ENCODE results near the gene TEX10. TPM values are rescaled to one million over a fixed set of nuclear protein-coding genes. Genes with fewer than 3 reads are reported as not detected.

Gene TEX10
- 29.3 and 35.9 TPM in 2 replicates for total RNA-seq

DNA sequence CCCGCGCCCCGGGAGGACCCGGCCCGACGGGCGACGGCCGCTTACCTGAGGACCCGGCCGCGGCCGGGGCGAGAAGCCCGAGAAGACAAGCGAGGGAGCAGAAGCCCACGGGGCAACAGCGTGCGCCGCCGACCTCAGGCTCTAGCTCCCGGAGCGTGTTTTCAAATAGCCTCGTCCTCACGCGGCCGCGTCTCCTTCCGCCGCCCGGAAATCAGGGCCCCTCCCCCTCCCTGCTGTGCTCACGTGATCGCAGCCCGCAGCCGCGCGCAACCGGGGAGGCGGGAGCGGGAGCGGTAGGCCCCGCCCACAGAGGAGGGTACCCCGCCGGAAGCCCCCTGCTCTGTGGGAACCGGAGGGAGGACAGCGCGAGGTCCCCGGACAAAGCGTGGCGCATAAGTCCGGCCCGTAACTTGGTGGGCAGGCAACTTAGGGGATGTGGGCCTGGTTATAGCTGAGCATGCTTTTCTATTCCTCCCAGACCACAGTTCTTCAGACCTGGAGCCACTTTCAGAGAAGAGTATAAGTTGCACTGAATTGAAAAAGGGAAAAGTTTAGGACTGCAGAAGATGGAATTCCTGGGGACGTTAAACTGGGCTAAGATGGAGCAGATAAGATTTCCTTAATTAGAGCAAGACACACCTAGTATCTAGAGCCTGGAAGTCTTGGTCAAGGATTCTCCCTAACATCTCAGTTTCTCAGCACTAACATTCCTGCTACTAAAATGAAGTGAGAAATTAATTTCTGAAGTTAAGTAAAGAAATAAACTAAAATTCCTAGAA is at the start of gene TEX10:
Gene TEX10 (minus strand): TSS at position 216 of the 779 bp plus-strand sequence. CDS start 3,579 bp downstream, outside the sequence.
- TF ChIP-seq, protein P1, sequence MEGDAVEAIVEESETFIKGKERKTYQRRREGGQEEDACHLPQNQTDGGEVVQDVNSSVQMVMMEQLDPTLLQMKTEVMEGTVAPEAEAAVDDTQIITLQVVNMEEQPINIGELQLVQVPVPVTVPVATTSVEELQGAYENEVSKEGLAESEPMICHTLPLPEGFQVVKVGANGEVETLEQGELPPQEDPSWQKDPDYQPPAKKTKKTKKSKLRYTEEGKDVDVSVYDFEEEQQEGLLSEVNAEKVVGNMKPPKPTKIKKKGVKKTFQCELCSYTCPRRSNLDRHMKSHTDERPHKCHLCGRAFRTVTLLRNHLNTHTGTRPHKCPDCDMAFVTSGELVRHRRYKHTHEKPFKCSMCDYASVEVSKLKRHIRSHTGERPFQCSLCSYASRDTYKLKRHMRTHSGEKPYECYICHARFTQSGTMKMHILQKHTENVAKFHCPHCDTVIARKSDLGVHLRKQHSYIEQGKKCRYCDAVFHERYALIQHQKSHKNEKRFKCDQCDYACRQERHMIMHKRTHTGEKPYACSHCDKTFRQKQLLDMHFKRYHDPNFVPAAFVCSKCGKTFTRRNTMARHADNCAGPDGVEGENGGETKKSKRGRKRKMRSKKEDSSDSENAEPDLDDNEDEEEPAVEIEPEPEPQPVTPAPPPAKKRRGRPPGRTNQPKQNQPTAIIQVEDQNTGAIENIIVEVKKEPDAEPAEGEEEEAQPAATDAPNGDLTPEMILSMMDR (IDR thresholded peaks at IDR 0.05; ENCODE audit: extremely low read depth, low read depth, low read length) = no peak
- H3K4me1 ChIP-seq (ENCODE audit: insufficient read depth, low read length) = peaks cover 9% of the 10 kb centered on the region
- peak within 1 kb of the TSS; percentile 92 for H3K4me3 ChIP-seq (ENCODE audit: insufficient read depth, low read length)
- H4K20me1 ChIP-seq (ENCODE audit: insufficient read depth, low read length) = peaks cover 23% of the 10 kb centered on the region
- peak within 1 kb of the TSS; percentile 80 for H3K27ac ChIP-seq (ENCODE audit: low read depth, low read length)
- peak within 1 kb of the TSS; percentile 95 for H2AFZ ChIP-seq (ENCODE audit: low read length)
- no peaks in the 10 kb centered on the region for H3K36me3 ChIP-seq (ENCODE audit: insufficient read depth, low read length)
- no peaks in the 10 kb centered on the region for H3K9me3 ChIP-seq (ENCODE audit: low read depth, low read length)
- DNase-seq (ENCODE audit: insufficient read length, low spot score, missing footprints) = peak; percentile 96
- peak within 1 kb of the TSS; percentile 83 for H3K4me2 ChIP-seq (ENCODE audit: insufficient read depth, low read length)
- no peaks in the 10 kb centered on the region for H3K27me3 ChIP-seq (ENCODE audit: insufficient read depth, low read length)
- peaks cover 47% of the 10 kb centered on the region for H3K79me2 ChIP-seq (ENCODE audit: insufficient read depth, low read length)

DNA sequence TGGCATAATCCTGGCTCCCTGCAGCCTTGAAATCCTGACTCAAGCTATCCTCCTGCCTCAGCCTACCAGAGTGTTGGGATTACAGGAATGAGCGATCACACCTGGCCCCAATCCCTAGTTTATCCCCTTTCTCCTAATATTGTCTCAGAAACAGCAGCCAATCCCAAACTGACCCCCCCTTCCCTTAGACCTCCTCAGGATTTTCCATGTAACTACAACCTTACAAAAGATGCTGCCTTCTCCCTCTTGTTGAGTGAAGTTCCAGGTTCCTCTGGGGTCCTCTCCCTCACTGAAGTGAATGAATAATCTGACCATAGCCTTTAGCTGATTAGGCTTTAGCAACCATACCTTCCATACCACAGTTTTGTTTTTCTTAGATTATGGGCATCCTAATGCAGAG is 48.3 kb upstream of the TEX10 start:
- H3K4me3 ChIP-seq (ENCODE audit: insufficient read depth, low read length) = no peak overlapping the region
- H2AFZ ChIP-seq (ENCODE audit: low read length) = no peak overlapping the region
- H3K9me3 ChIP-seq (ENCODE audit: low read depth, low read length) = no peaks in the 10 kb centered on the region
- no peak for DNase-seq (ENCODE audit: insufficient read length, low spot score, missing footprints)
- TF ChIP-seq, protein P1 (IDR thresholded peaks at IDR 0.05; ENCODE audit: extremely low read depth, low read depth, low read length) = no peak
- H3K27ac ChIP-seq (ENCODE audit: low read depth, low read length) = no peak overlapping the region
- H3K4me2 ChIP-seq (ENCODE audit: insufficient read depth, low read length) = no peak overlapping the region
- H3K27me3 ChIP-seq (ENCODE audit: insufficient read depth, low read length) = no peaks in the 10 kb centered on the region
- H3K4me1 ChIP-seq (ENCODE audit: insufficient read depth, low read length) = no peaks in the 10 kb centered on the region
- H3K36me3 ChIP-seq (ENCODE audit: insufficient read depth, low read length) = no peaks in the 10 kb centered on the region
- H4K20me1 ChIP-seq (ENCODE audit: insufficient read depth, low read length) = no peaks in the 10 kb centered on the region
- H3K79me2 ChIP-seq (ENCODE audit: insufficient read depth, low read length) = no peaks in the 10 kb centered on the region

DNA sequence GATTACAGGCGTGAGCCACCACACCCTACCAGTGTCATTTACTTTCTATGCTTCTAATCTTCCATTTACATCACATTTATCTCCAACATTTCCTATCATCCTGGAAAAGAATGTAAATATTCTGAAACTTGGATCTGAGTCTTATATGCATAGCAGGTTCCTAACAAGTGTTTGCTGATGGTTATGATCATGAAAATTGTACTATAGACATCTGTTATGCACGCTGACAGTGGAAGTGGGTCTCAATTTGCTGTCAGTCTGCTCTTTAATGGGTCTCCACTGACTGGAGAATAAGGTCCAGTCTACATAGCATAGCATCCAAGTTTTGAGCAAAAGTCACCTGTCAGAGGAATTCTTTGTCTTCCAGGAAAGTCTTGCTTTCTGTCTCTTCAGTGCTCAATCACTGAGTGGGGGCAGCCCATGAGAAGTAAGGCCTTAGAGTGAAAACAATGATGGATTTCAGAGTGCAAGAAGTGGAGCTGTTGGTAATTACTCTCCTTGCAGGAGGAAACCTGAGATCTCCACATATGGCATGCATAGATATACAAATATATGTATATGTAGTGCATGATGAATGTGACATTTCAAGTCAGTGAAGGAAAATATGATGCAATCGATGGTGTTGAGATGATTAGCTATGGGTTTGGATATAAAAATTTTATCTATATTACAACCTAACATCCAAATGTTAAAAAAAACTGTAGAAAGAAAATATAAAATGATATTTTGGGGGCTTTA is 45.0 kb upstream of the TEX10 start:
- H3K36me3 ChIP-seq (ENCODE audit: insufficient read depth, low read length) = no peaks in the 10 kb centered on the region
- no peaks in the 10 kb centered on the region for H3K4me1 ChIP-seq (ENCODE audit: insufficient read depth, low read length)
- no peaks in the 10 kb centered on the region for H4K20me1 ChIP-seq (ENCODE audit: insufficient read depth, low read length)
- no peak overlapping the region for H3K27ac ChIP-seq (ENCODE audit: low read depth, low read length)
- TF ChIP-seq, protein P1 (IDR thresholded peaks at IDR 0.05; ENCODE audit: extremely low read depth, low read depth, low read length) = no peak
- H3K4me2 ChIP-seq (ENCODE audit: insufficient read depth, low read length) = no peak overlapping the region
- no peak overlapping the region for H2AFZ ChIP-seq (ENCODE audit: low read length)
- H3K9me3 ChIP-seq (ENCODE audit: low read depth, low read length) = no peaks in the 10 kb centered on the region
- DNase-seq (ENCODE audit: insufficient read length, low spot score, missing footprints) = no peak
- no peaks in the 10 kb centered on the region for H3K27me3 ChIP-seq (ENCODE audit: insufficient read depth, low read length)
- no peaks in the 10 kb centered on the region for H3K79me2 ChIP-seq (ENCODE audit: insufficient read depth, low read length)
- H3K4me3 ChIP-seq (ENCODE audit: insufficient read depth, low read length) = no peak overlapping the region

DNA sequence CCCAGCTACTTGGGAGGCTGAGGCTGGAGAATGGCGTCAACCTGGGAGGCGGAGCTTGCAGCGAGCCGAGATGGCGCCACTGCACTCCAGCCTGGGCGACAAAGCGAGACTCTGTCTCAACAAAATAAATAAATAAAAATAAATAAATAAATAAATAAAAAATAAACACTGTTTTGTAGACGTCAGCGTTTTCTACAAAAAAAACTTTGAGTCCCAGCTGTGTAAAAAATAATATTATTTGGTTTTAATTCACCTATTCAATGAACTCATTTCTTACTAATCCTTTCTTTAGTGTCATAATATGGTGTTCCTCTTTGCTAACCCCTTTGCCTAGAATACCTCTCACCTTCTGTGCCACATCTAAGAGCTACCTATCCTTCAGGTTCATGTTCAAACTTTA is 44.0 kb upstream of the TEX10 start:
- Histone ChIP-seq H3K79me2 (ENCODE audit: insufficient read depth, low read length) (no peaks in the 10 kb centered on the region), H3K4me1 (ENCODE audit: insufficient read depth, low read length) (no peaks in the 10 kb centered on the region), H4K20me1 (ENCODE audit: insufficient read depth, low read length) (no peaks in the 10 kb centered on the region), H3K4me3 (ENCODE audit: insufficient read depth, low read length) (no peak overlapping the region), H3K9me3 (ENCODE audit: low read depth, low read length) (no peaks in the 10 kb centered on the region), H2AFZ (ENCODE audit: low read length) (no peak overlapping the region), H3K27ac (ENCODE audit: low read depth, low read length) (no peak overlapping the region), H3K4me2 (ENCODE audit: insufficient read depth, low read length) (no peak overlapping the region), H3K36me3 (ENCODE audit: insufficient read depth, low read length) (no peaks in the 10 kb centered on the region), H3K27me3 (ENCODE audit: insufficient read depth, low read length) (no peaks in the 10 kb centered on the region)
- TF ChIP-seq, protein P1 (IDR thresholded peaks at IDR 0.05; ENCODE audit: extremely low read depth, low read depth, low read length) = no peak
- DNase-seq (ENCODE audit: insufficient read length, low spot score, missing footprints) = no peak
